PC-3 (cell line): ENCODE results near the gene CCM2. TPM values are rescaled to one million over a fixed set of nuclear protein-coding genes. Genes with fewer than 3 reads are reported as not detected.

Source experiments
- ATAC-seq: fragments of 200-7000 bp; cut with Tn5 transposase; 2 replicates; pipeline ENCODE4 v1.9.1; 2020; ENCODE audit warnings: mild to moderate bottlenecking, moderate library complexity
- BruUV-seq: library from RNA; stranded (reverse); fragments of 400-500 nt; replicated peaks from 2 replicates; lab custom pipeline; 2021; lab: Mats Ljungman, UMichigan
- CTCF ChIA-PET: fragments of 300-600 bp; sonication (Branson Sonifier 250); formaldehyde crosslinking; loops from one replicate; lab custom pipeline; 2022; ENCODE audit warnings: antibody characterized with exemption; lab: Charles Lee
- POLR2A ChIA-PET: fragments of 300-600 bp; sonication (Branson Sonifier 250); formaldehyde crosslinking; loops from one replicate; lab custom pipeline; 2022; ENCODE audit warnings: antibody characterized with exemption; ENCODE audit not compliant: unreplicated experiment; lab: Charles Lee
- DNase-seq: peaks from one replicate; pipeline ENCODE4 v3.0.0-alpha.2; 2015
- H2AFZ ChIP-seq: fragments of 300-600 bp; sonication (generic); 2 replicates; pipeline ENCODE4 v1.6.0; 2016; ENCODE audit warnings: antibody characterized with exemption, low read length
- H3F3A ChIP-seq: fragments of 300-600 bp; sonication (generic); one replicate; pipeline ENCODE4 v1.6.0; 2017; ENCODE audit warnings: antibody characterized with exemption, low read length, control low read depth, mild to moderate bottlenecking; ENCODE audit not compliant: unreplicated experiment
- H3K27ac ChIP-seq: fragments of 300-600 bp; sonication (generic); 2 replicates; pipeline ENCODE4 v1.5.1; 2016; ENCODE audit warnings: mild to moderate bottlenecking, low read length
- H3K27me3 ChIP-seq: fragments of 300-600 bp; sonication (generic); 2 replicates; pipeline ENCODE4 v1.6.1; 2016; ENCODE audit warnings: low read length, mixed read lengths
- H3K36me3 ChIP-seq: fragments of 300-600 bp; sonication (generic); 2 replicates; pipeline ENCODE4 v1.6.1; 2016; ENCODE audit warnings: low read depth, mixed run types, low read length, mixed read lengths
- H3K4me1 ChIP-seq: fragments of 300-600 bp; sonication (generic); 2 replicates; pipeline ENCODE4 v1.5.1; 2016; ENCODE audit warnings: low read length; ENCODE audit not compliant: insufficient read depth
- H3K4me2 ChIP-seq: fragments of 300-600 bp; sonication (generic); 2 replicates; pipeline ENCODE4 v1.6.0; 2016; ENCODE audit warnings: low read length
- H3K4me3 ChIP-seq: fragments of 300-600 bp; sonication (generic); 2 replicates; pipeline ENCODE4 v1.5.1; 2016; ENCODE audit warnings: mild to moderate bottlenecking, low read length, mixed read lengths
- H3K79me2 ChIP-seq: fragments of 300-600 bp; sonication (generic); 2 replicates; pipeline ENCODE4 v1.6.1; 2017; ENCODE audit warnings: low read length, mixed read lengths
- H3K9ac ChIP-seq: fragments of 300-600 bp; sonication (generic); 2 replicates; pipeline ENCODE4 v1.6.0; 2016; ENCODE audit warnings: mild to moderate bottlenecking, low read length
- H3K9me2 ChIP-seq: fragments of 300-600 bp; sonication (generic); replicated peaks from 2 replicates; pipeline ENCODE4 v1.6.1; 2016; ENCODE audit warnings: mixed run types, low read length, mixed read lengths
- H3K9me3 ChIP-seq: fragments of 300-600 bp; sonication (generic); 2 replicates; pipeline ENCODE4 v1.6.1; 2016; ENCODE audit warnings: low read length, mixed read lengths
- H4K20me1 ChIP-seq: fragments of 300-600 bp; sonication (generic); 2 replicates; pipeline ENCODE4 v1.6.1; 2016; ENCODE audit warnings: low read length, mixed read lengths
- CTCF ChIP-seq: fragments of 300-600 bp; sonication (generic); conservative IDR thresholded peaks from 2 replicates; pipeline ENCODE4 v1.5.1; 2017; ENCODE audit warnings: antibody characterized with exemption, low read depth, mild to moderate bottlenecking, low read length
- EZH2 ChIP-seq: fragments of 300-600 bp; sonication (generic); IDR thresholded peaks from one replicate; pipeline ENCODE4 v1.6.1; 2017; ENCODE audit warnings: antibody characterized with exemption, mild to moderate bottlenecking, low read length; ENCODE audit not compliant: unreplicated experiment
- EZH2phosphoT487 ChIP-seq: fragments of 300-600 bp; sonication (generic); IDR thresholded peaks from 2 replicates; pipeline ENCODE4 v1.6.1; 2018; ENCODE audit warnings: mild to moderate bottlenecking, antibody characterized with exemption, low read length, borderline replicate concordance
- intact Hi-C: fragments of 100-400 bp; cut with micrococcal nuclease; formaldehyde crosslinking; loops from 2 replicates; pipeline ENCODE4 v1.9.0; 2023
- total RNA-seq: library from RNA; depleted of rRNA; stranded (reverse); fragments of >200 nt; gene quantifications from 2 replicates; pipeline ENCODE4 v1.2.3, GENCODE V29; 2014

CCM2 gene
- total RNA-seq, 1 experiment from 2014 or later = 56.6 TPM

GRCh38 chr7:45001826-45002225, 1.8 kb downstream of the CCM2 start:
- TF ChIP-seq CTCF (no peak), EZH2phosphoT487 (no peak), EZH2 (no peak)
- no peaks in the 10 kb centered on the region for H3F3A ChIP-seq
- H3K4me3 ChIP-seq = peak overlapping the region; percentile 75
- H3K27ac ChIP-seq = no peak overlapping the region
- no TSS peak for BruUV-seq
- no peak overlapping the region for H2AFZ ChIP-seq
- no peaks in the 10 kb centered on the region for H4K20me1 ChIP-seq
- H3K27me3 ChIP-seq = no peaks in the 10 kb centered on the region
- peak overlapping the region; percentile 85 for H3K4me2 ChIP-seq
- intact Hi-C loops = no loop called here
- DNase-seq = no peak
- no peaks in the 10 kb centered on the region; the same call in 1 of the 2 replicates for H3K36me3 ChIP-seq
- ChIA-PET CTCF (no interaction called here), POLR2A (no interaction called here)
- peaks cover 40% of the 10 kb centered on the region for H3K79me2 ChIP-seq
- 0 out of 2 replicates have a peak overlapping the region, but pooled peaks have one; percentile 73 for H3K9ac ChIP-seq
- H3K4me1 ChIP-seq = peaks cover 16% of the 10 kb centered on the region
- no peaks in the 10 kb centered on the region for H3K9me2 ChIP-seq
- H3K9me3 ChIP-seq = no peaks in the 10 kb centered on the region
- no peak for ATAC-seq

- CTCF ChIA-PET = no interaction called here
- H2AFZ ChIP-seq = no peak overlapping the region
- DNase-seq (no peak), ATAC-seq (no peak)
- peaks cover 10% of the 10 kb centered on the region; the same call in 1 of the 2 replicates for H3K4me1 ChIP-seq
- H3K36me3 ChIP-seq = no peaks in the 10 kb centered on the region; the same call in 1 of the 2 replicates
- H3K4me2 ChIP-seq = no peak overlapping the region
- H3F3A ChIP-seq = no peaks in the 10 kb centered on the region
- H3K9me3 ChIP-seq = no peaks in the 10 kb centered on the region
- no peak overlapping the region for H3K27ac ChIP-seq
- POLR2A ChIA-PET = no interaction called here
- peaks cover 40% of the 10 kb centered on the region for H3K79me2 ChIP-seq
- no peaks in the 10 kb centered on the region for H3K9me2 ChIP-seq
- BruUV-seq = no TSS peak
- TF ChIP-seq EZH2 (no peak), CTCF (no peak), EZH2phosphoT487 (no peak)
- no peak overlapping the region for H3K9ac ChIP-seq
- H3K4me3 ChIP-seq = no peak overlapping the region
- no peaks in the 10 kb centered on the region for H3K27me3 ChIP-seq
- no peaks in the 10 kb centered on the region for H4K20me1 ChIP-seq
- intact Hi-C loops = no loop called here
These were observed 3.8 kb downstream of the CCM2 start for GRCh38 chr7:45003789-45004188.

- Histone ChIP-seq H2AFZ (no peak overlapping the region), H3K36me3 (no peaks in the 10 kb centered on the region; the same call in 1 of the 2 replicates), H3K9me3 (no peaks in the 10 kb centered on the region), H4K20me1 (no peaks in the 10 kb centered on the region), H3F3A (no peaks in the 10 kb centered on the region), H3K4me1 (no peaks in the 10 kb centered on the region), H3K4me3 (no peak overlapping the region), H3K9ac (no peak overlapping the region), H3K79me2 (peaks cover 23% of the 10 kb centered on the region), H3K27ac (no peak overlapping the region), H3K9me2 (no peaks in the 10 kb centered on the region), H3K4me2 (no peak overlapping the region), H3K27me3 (no peaks in the 10 kb centered on the region)
- no peak for ATAC-seq
- CTCF ChIA-PET = no interaction called here
- POLR2A ChIA-PET = no interaction called here
- intact Hi-C loops = no loop called here
- no TSS peak for BruUV-seq
- TF ChIP-seq EZH2phosphoT487 (no peak), EZH2 (no peak), CTCF (no peak)
- no peak for DNase-seq
These were observed 7.1 kb downstream of the CCM2 start for GRCh38 chr7:45007106-45007505.
